ENCODE measurements around the gene MAB21L4.

The MAB21L4 gene

GRCh38 chr2:240899468-240899865 is 3.5 kb upstream of the MAB21L4 start:
- no peak for TF ChIP-seq CTCF (IDR thresholded peaks at IDR 0.05; ENCODE audit: low read depth, low read length)
- H3K4me3 ChIP-seq (ENCODE audit: low read depth, low read length) = no peak overlapping the region

GRCh38 chr2:240898731-240899467 is 2.9 kb upstream of the MAB21L4 start:
- no peak for TF ChIP-seq CTCF (IDR thresholded peaks at IDR 0.05; ENCODE audit: low read depth, low read length)
- H3K4me3 ChIP-seq (ENCODE audit: low read depth, low read length) = no peak overlapping the region

DNA sequence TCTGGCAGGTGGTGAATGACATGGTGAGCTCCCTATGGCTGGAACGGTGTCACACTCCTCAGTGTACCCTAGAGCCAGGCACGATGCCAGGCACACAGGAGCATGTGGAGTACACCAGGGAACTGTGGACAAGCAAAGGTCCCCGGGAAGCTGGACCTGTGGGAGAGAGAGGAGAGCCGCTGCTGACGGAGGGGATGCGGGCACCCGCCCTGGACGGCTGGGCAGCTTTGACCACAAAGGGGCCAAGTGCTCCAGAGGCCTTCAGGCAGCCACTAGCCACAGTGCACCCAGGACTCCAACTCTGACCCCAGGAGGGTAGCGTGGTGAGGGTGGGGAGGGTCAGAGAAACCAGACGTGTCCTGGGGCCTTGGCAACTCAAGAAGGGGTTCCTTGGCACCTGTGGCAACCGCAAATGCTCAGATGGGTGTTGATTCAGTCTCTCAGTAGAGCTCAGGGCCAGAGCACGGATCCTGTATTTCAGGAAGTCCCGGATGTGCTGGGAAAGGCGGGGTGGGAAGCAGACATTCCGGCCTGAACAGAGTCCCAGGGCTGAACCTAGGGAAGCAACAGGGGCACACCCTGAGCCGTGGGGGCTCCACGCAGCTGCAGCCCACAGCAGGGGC is 2.3 kb upstream of the MAB21L4 start:
- TF ChIP-seq CTCF (IDR thresholded peaks at IDR 0.05; ENCODE audit: low read depth, low read length) = no peak
- H3K4me3 ChIP-seq (ENCODE audit: low read depth, low read length) = no peak overlapping the region

GRCh38 chr2:240896871-240897692 is 1.1 kb upstream of the MAB21L4 start:
- H3K4me3 ChIP-seq (ENCODE audit: low read depth, low read length) = no peak overlapping the region
- TF ChIP-seq CTCF (IDR thresholded peaks at IDR 0.05; ENCODE audit: low read depth, low read length) = no peak

GRCh38 chr2:240896394-240896793 is 438 bp upstream of the MAB21L4 start:
- H3K4me3 ChIP-seq (ENCODE audit: low read depth, low read length) = no peak overlapping the region
- no peak for TF ChIP-seq CTCF (IDR thresholded peaks at IDR 0.05; ENCODE audit: low read depth, low read length)

DNA sequence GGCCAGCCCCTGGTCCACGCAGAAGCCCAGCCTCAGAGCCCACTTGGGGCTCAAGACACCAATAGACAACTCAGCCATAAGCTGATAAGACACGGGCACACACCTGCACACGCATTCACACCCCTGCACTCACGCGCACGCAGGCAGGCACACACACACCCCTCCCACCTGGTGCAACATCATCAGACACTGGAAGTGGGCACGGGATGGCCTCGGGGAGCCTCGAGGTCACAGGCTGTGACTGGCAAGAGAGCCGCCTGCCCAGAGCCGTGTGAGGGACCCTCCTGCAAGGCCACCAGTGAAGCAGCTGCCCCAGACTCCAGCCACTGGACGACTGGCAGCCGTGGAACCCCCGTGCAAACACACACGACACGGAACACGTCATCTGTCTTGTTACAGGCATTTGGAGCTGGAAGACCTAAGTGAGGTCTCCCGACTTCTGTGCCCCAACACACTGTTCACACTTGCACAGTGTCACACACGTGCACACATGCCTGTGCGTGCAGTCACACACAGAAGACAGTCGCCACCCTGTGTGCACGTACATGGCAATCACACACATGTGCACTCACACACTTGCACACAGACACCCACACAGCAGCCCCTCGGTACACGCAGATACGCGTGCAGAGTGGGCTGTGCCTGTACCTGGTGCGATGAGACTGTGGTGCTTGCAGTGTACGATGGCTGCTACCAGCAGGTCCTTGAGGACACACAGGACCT is 959 bp downstream of the MAB21L4 start:
- no peak overlapping the region for H3K4me3 ChIP-seq (ENCODE audit: low read depth, low read length)
- TF ChIP-seq CTCF (IDR thresholded peaks at IDR 0.05; ENCODE audit: low read depth, low read length) = no peak

All from WI38 (cell line).